HK-2 (cell line): ENCODE measurements around the gene LIN54.
"Not testable (repeated sequence)": the region's sequence is repeated elsewhere in the genome, so short reads cannot be mapped to it uniquely, and the experiment has no call there.

Source experiments
- DNase-seq: peaks from one replicate; pipeline ENCODE4 v3.0.0-alpha.2; 2018; ENCODE audit not compliant: unreplicated experiment

The LIN54 gene

DNA sequence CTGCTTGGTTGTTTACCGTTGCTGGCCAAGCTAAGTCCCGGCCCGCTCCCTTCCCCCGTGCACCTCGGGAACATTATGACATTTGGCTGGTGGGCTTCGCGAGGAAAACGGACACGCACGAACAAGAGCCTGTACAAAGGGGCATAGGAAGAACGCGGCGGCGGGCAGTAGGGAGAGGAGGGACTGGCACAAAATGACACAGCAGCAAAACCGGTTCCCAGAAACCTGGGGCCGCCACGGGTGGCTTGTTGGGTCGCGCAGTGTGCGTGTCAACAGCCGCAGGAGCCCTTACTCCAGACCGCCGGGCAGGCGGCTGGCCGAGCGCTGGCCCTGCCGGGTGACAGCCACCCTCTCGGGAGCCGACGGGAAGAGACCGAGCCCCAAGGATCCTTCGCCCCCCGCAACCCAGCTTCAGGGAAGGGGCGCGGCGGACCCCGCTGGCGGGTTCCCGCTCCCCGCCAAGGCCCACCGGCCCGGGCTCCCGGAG, 1.6 kb upstream of the LIN54 start:
- DNase-seq: peak; percentile 62

DNA sequence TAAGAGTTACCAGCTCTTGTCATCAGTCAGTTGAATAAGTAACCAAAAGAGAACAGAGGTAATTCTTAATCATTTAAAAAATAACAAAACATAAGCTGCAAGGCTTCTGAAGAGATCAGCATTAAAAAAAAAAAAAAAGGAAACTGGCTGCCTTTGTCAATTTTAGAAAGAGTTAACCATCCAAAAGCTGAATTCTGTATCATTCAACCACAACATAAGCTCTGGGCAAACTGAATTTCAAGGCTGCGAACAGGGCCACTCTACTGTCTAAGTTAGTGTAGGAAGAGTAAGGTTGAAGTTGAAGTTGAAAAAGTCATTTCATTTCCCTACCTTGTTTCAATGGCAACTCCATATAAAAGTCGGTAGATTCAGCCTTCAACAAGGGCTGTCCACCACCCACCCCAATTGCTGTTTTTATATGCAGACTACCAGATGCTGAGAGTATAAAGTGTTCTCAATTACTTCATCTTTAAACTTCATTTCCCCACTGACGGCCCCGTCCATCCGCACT, 1.1 kb upstream of the LIN54 start:
- no peak for DNase-seq

DNA sequence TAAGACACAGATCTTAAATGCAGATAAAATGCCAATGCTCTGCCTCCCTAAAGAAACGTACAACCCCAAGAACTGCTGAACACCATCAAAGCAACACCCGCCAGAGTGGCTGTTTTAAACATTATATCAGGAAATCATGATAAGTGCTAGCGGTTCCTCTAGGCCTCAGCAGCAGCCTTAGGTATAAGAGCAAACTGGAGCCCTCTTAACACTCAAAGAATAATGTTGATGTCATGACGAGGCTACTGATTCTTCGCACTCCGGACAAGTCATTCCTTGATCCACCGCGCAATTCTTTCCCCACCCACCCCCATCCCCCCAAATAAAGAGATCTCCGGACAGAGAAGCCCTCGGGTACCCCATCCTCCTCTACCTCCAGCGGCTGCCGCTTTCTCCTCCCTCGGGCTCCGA, 507 bp downstream of the LIN54 start:
- DNase-seq: no peak

DNA sequence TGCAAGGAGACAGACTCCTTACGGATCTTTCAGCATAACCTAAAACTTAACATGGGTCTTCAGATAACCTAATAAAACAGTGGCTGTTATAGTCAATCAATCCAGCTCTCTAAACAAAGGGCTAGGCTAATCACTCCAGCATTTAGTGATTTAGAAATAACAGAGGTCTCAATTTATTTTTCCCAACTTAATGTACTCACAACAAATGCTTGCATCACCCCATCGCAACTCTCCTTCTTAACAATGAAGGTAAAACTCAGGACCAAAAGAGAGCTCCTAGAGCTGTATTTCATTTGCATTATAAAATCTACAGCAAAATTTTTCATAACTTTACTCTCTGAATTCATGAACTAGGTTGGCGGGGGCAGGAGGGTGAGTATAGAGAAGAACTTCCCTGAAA, 1.1 kb downstream of the LIN54 start:
- no peak for DNase-seq

DNA sequence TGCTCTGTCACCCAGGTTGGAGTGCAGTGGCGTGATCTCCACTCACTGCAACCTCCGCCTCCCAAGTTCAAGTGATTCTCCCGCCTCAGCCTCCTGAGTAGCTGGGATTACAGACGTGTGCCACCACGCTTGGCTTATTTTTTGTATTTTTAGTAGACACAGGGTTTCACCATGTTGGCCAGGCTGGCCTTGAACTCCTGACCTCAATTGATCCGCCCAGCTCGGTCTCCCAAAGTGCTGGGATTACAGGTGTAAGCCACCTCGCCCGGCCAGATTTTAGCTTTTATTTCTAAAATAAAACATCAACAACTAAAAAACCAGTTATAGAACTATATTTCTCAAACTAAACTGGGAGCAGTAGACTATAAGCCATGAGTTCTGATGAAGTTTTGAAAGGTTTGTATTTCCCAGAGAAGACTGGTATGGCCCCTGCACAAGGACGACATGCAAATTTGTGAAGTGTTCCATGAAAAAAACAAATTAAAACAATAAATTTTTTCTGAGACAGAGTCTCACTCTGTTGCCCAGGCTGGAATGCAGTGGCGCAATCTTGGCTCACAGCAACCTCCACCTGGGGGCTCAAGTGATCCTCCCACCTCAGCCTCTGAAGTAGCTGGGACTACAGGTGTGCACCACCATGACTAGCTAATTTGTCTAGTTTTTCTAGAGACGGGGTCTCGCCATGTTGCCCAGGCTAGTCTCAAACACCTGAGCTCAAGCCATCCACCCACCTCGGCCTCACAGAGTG, 7.4 kb downstream of the LIN54 start:
- not testable (repeated sequence) for DNase-seq

DNA sequence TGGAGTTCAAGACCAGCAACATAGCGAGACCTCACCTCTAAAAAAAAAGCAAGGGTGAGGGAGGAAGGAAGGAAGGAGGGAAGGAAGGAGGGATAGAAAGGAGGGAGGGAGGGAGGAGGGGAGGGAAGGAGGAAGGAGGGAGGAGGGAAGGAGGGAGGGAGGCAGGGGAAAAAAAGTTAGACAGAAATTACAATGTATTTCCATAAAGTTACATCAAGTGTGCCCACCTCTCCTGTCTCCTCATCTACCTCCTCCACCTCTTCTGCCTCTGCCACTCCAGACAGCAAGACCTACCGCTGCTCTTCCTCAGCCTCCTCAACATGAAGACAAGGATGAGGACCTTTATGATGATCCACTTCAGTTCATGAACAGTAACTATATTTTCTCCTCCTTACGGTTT, 8.3 kb downstream of the LIN54 start:
- no peak for DNase-seq

DNA sequence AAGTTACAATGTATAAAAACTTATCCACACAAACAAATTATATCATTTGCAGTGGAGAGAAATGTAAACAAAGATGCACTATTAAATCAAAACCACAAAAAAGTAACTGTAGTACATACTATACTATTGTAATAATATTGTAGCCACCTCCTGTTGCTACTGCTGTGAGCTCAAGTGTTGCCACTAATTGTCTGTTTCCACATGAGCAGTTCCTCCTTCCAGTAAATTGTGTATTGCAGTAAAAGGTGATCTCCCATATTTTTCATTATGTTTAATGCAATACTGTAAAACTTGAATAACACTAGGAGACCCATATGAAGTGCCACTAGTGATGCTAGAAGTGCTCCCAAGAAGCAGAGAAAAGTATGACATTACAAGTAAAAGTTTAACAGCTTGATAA, 11.7 kb downstream of the LIN54 start:
- no peak for DNase-seq

DNA sequence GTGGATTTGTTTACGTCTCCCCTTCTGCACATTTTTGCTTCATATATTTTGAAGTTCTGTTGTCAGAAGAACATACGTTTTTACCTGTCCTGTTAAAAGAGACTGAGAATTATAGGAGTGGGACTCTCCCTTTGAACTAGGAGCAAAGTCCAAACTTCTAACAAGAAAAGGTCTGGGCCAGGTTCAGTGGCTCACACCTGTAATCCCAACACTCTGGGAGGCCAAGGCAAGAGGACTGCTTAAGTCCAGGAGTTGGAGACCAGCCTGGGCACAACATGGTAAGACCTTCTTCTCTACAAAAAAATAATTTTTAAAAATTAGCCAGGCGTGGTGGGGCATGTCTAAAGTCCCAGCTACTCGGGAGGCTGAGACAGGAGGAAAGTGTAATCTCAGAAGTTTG, 15.8 kb downstream of the LIN54 start:
- DNase-seq: no peak

DNA sequence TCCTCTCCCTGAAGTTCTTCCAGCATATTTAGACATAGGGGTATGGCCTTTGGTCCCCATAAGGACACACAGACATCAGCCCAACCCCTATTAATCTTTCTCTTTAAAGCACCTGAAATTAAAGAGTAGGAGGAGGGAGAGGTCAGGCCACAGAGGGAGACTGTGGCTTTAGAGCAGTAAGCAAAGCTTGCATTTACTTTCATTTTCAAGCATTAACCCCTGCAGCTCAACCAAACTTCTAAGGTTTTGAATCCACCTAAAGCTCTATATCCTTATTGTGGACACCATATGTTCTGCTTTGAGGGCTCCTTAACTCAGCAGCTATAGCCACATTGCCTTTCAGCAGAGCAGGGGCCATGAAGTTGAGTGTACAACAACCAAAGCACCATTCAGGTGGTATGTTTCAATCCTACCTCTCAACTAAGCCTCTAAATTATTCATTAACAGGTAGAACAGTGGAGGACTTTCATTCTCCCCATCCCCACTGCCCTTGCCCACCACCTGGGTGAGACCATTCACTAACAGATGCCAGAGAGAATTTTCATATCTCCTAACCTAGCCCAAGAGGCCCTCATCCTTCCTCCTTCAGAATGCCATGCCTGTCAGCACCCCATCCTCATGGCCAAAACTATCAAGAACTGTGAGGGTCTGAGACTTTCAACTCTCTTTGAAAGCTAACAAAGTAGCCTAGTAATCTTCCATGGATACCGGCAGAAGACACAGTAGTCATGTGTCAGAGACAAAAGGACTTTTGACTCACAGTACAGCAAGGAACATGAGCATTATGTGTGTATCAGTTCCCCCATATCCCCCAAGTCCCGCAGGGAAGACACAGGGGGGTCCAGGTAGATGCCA, 20.8 kb downstream of the LIN54 start:
- no peak for DNase-seq

DNA sequence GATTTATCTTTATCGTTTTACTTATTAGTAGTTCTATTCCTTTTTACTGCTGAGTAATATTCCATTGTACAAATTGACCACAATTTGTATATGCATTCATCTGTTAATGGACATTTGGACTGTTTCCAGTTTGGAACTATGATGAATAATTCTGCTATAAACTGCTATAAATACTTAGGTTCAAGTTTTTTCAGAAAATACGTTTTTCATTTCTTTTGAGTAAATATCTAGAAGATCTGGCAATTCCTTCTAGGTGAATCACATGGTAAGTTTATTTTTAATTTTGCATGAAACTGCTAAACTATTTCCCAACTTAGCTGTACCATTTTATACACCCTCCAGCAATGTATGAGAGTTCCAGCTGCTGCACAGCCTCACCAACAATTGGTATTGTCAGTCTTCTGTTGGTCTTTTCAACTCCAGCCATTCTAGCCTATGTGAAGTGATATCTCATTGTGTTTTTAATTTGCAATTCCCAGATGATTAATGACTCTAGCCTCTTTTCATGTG, 22.2 kb downstream of the LIN54 start:
- DNase-seq: no peak

DNA sequence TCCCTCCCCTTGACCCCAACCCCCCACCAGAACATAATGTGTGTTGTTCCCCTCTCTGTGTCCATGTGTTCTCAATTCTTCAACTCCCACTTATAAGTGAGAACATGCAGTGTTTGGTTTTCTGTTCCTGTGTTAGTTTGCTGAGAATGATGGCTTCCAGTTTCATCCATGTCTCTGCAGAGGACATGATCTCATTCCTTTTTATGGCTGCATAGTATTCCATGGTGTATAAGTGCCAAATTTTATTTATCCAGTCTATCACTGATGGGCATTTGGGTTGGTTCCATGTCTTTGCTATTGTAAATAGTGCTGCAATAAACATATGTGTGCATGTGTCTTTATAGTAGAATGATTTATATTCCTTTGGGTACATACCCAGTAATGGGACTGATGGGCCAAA, 23.1 kb downstream of the LIN54 start:
- DNase-seq: not testable (repeated sequence)

DNA sequence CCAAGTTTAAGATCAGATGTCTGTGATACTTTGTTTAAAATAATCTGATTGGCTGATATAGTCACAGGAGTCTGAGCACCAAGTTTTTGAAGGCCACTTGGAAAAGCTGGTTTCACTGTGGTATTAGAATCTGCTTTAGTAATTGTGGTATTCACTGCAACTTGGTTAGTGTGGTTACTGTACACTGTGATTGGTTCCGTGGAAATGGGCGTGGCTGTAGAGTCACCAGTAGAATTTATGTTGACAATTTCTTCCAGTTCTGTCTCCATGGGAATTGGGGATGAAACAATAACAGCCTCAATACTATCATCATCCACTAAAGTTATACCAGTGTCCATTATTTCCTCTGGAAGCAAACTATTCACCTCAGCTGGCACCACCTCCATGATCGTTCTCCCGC, 26.2 kb downstream of the LIN54 start:
- DNase-seq: peak; percentile 19

DNA sequence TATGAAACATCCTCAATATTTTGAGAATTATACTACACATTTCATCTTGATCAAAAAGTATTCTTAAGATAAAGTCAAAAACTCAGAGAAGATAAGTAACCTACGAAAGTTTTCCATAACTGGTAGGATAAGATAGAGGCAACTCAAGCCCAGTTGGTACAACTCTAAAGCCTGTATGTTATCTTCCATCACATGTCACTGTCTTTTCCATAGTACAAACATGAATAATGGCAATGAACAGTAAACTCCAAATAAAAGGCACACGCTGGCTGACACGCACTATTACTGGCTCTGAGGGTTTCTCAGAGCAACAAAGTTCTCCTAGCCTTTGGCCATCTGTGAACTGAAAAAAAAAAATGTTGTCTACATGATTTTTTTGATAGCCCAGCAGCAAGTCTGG, 27.2 kb downstream of the LIN54 start:
- no peak for DNase-seq

DNA sequence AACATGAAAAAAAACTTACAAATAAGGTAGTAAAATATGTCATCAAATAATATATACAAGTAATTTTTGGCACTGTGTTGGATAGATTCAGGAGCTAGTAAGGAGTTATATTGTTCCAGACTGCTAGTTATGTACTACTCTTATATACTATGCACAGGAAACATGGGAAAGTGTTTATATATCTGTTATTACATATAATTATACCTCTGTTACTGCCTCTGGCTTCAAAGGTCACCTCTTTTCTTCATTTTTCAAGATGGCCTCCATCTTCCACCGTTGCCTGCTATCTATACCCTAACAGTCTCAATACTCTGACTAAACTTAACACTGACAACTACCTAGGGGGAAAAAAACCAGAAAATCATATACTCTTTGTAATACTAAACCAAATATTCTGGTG, 29.5 kb downstream of the LIN54 start:
- no peak for DNase-seq

DNA sequence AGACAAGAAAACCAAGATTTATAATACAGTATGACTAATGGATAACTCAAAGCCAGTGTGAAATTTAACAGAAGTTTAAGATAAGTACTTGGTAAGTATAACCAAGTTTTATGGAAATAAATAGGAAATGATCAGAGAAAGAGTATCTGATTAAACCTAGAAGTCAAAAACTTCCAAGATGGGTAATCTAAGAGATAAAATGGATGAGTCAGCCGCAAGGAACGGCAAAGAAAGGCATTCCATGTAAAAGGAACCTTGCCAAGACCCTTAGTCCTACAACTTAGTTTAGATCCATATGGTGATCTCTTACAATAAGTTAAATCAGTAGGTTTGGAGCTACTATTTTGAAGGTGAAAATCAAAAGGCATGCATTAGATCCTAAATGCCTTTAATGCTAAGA, 34.8 kb downstream of the LIN54 start:
- no peak for DNase-seq

DNA sequence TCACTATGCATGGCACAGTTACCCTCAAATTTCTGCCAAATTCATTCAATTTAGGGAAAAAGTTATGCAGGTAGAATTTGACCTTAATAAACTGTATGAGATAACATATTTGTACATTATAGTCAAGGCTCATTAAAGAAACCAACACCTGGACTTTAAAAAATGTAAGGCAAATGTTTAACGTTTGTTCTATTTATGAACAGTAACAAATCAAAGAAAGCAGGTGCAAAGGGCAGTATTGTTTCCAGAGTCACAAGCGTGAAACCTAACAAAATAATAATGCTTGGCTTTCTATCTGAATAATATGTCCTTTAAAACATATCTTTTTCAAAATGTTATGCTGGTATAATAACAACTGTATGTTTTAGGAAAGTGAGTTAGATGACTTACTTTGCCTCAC, 41.2 kb downstream of the LIN54 start:
- DNase-seq: no peak

DNA sequence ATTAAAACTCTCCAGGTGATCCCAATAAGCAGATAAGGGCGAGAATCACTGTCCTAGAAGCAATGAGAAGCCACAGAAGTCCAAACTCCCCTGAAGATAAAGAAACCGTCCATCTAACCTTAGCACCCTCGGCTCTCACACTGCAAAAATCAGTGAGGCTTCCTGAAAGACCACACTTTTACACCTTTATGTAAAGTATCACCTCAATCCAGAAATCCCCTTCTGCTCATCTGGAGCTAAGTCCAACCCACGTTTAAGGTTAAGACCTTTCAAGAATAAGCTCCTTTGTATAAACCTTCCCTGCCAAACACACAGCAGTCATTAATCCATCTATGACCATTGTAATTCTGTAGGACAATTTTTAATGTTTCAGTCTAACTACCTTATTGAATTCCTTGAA, 41.7 kb downstream of the LIN54 start:
- no peak for DNase-seq

DNA sequence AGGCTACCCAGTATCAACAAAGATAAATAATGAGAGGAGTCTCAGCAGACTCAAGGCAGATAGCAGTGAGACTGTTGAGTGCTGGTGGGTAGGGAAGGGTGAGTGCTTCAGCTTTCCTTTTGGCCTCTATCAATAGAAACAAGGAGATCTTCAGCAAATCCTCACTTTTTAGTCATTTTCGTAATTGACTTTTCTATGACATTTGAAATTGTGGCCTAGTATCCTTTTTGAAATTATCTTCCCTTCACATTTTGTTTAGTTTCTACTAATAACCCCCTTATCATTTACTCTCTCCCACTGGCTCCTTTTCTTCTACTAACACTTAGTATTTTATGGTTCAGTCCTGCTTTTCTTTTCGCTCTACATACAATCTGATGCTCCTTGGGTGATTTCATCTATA, 44.9 kb downstream of the LIN54 start:
- DNase-seq: no peak

DNA sequence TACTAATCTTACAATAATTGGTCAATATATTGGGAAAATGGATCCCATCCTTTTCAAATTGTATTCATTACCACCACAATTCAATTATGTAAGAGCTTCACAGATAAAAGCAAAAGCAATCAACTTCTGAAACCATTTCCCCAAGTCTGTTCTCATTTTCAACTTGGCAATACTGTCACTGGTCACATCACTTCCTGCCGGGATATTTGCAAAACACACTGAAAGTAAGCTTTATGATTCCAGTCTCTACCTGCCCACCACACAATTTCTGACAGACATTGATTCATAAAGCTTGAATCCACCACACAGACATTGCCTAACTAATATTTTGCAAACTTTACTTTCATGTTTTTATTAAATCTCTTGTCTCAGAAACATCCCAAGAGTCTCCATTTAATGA, 53.6 kb downstream of the LIN54 start:
- DNase-seq: no peak

DNA sequence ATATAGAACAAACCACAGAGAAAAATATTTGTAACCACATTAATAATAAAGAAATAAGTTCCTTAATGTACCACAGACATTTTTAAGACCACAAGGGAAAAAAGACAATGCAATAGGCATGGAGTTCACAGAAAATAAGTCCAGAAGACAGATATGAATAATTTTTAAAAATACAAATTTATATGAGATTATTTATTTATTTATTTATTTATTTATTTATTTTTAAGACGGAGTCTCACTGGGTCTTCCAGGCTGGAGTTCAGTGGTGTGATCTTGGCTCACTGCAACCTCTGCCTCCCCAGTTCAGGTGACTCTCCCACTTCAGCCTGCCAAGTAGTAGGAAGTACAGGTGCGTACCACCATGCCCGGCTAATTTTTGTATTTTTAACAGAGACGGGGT, 56.4 kb downstream of the LIN54 start:
- DNase-seq: no peak

DNA sequence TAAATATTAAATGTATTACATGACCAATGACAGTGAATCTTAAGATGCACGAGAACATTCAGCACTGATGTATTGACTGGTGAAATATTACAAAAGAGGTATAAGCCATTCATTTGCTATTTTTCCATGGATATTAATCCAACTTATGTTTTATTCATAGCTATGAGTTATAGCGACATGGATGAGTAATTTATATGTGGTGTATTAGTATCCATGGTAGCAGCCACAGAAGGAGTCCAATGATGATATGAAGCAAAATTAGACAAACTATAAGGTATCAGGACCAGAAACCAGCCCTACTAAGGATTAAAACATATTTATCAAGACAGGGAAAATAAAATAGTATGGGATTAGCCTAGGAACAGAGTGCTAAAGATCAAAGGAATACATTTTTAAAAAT, 59.4 kb downstream of the LIN54 start:
- DNase-seq: no peak

DNA sequence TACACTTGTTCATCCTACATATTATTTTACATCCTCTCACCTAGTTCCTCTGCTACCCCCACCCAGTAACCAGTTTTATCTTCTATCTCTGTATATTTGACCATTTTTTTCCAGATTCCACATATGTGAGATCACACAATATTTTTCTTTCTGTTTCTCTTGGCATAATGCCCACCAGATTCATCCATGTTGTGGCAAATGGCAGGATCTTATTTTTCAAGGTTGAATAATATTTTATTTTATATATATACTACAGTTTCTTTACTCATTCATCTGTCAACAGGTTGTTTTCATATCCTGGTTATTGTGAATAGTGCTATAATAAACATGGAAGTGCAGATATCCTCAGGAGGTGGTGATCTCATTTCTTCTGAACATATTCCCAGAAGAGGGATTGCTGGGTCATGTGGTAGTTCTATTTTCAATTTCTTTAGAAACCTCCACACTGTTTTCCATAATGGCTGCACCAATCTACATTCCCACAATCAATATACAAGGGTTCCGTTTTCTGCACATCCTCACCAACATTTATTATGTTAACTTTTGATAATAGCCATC, 61.9 kb downstream of the LIN54 start:
- no peak for DNase-seq
